Tibial nerve (tissue), 4 donors: ENCODE results near the gene SIX5. TPM values are rescaled to one million over a fixed set of nuclear protein-coding genes. Genes with fewer than 3 reads are reported as not detected.

Experiments used
- DNase-seq, 2 donors: peaks; one replicate each; pipeline ENCODE4 v3.0.0-alpha.2; 2019; ENCODE audit warnings: low spot score in 2 of 2
- H3K27ac ChIP-seq, 4 donors: fragments of 200-600 bp; sonication (generic) in 3 of 4; one replicate each; pipeline ENCODE4 v1.5.1; 2017 to 2019; ENCODE audit warnings: mild to moderate bottlenecking in 1 of 4
- H3K27me3 ChIP-seq, 2 donors: fragments of 200-600 bp; sonication (generic) in 1 of 2; one replicate each; pipeline versions ENCODE4 v1.5.1 to v1.6.0; 2017 to 2019
- H3K36me3 ChIP-seq, 3 donors: fragments of 200-600 bp; sonication (generic); one replicate each; pipeline ENCODE4 v1.5.1; 2018 to 2019
- H3K4me1 ChIP-seq, 4 donors: fragments of 200-600 bp; sonication (generic) in 3 of 4; one replicate each; pipeline ENCODE4 v1.5.1; 2017 to 2019
- H3K4me3 ChIP-seq, 4 donors: fragments of 200-600 bp; sonication (generic) in 3 of 4; one replicate each; pipeline ENCODE4 v1.5.1; 2017 to 2019; ENCODE audit warnings: mild to moderate bottlenecking in 1 of 4, moderate library complexity in 1 of 4
- H3K9me3 ChIP-seq, 4 donors: fragments of 200-600 bp; sonication (generic) in 3 of 4; one replicate each; pipeline ENCODE4 v1.5.1; 2017 to 2019
- CTCF ChIP-seq, 5 experiments: fragments of 200-600 bp in 3 of 5; fragments of 450-650 bp in 2 of 5; sonication (generic) in 3 of 5; IDR thresholded peaks; one replicate each; pipeline ENCODE4 v1.5.1; 2016 to 2019; ENCODE audit warnings: antibody characterized with exemption in 5 of 5, mild to moderate bottlenecking in 3 of 5, moderate library complexity in 2 of 5
- EP300 ChIP-seq, 2 donors: sonication (generic); formaldehyde crosslinking; IDR thresholded peaks; one replicate each; pipeline ENCODE4 v1.6.1; 2017; ENCODE audit warnings: antibody characterized with exemption in 2 of 2, mild to moderate bottlenecking in 1 of 2
- POLR2A ChIP-seq, 2 donors: fragments of 450-650 bp; IDR thresholded peaks; one replicate each; pipeline ENCODE4 v1.6.1; 2017; ENCODE audit warnings: antibody characterized with exemption in 2 of 2, mild to moderate bottlenecking in 2 of 2, moderate library complexity in 2 of 2
- WGBS, 2 donors: methylation state at CpG; one replicate each; pipeline ENCODE4 v1.1.5; 2018; 5-methylcytosine and 5-hydroxymethylcytosine counted together
- total RNA-seq, 4 donors: library from RNA; depleted of rRNA; stranded (reverse); fragments of >200 nt; gene quantifications; one replicate each; pipeline ENCODE4 v1.1.0, GENCODE V29; 2016

SIX5 gene
- total RNA-seq, 4 donors from 2014 or later: 21.0 to 31.0 (median 22.9) TPM

DNA sequence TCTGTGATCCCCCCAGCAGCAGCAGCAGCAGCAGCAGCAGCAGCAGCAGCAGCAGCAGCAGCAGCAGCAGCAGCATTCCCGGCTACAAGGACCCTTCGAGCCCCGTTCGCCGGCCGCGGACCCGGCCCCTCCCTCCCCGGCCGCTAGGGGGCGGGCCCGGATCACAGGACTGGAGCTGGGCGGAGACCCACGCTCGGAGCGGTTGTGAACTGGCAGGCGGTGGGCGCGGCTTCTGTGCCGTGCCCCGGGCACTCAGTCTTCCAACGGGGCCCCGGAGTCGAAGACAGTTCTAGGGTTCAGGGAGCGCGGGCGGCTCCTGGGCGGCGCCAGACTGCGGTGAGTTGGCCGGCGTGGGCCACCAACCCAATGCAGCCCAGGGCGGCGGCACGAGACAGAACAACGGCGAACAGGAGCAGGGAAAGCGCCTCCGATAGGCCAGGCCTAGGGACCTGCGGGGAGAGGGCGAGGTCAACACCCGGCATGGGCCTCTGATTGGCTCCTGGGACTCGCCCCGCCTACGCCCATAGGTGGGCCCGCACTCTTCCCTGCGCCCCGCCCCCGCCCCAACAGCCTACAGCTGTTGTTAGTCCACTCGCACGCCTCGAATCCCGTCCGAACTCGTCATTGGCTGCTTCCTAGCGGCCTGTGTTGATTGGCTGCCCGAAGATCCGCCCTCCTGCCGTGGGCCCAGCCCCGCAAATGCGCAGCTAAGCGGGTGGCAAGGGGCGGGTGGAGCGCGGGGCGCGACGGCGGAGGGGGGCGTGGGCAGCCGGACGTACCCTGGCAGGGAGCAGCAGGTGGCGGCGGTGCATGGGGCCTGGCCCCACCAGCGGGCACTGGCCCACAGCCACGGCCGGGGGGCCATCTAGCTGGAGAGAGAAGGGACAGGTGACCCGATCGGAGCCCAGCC, 1.4 kb upstream of the SIX5 start:
- 2 to 3% methylated on average over 12 to 36 of the region's 79 CpGs for WGBS, 2 donors
- peak; percentile 94 to 96 for DNase-seq
- H3K27ac ChIP-seq: peak overlapping the region; percentile 88 to 97 (median 94)
- H3K4me1 ChIP-seq: peaks cover 0 to 34% (median 24%) of the 10 kb centered on the region in 4 donors
- peak; percentile 94 to 99 (median 98) for TF ChIP-seq CTCF (IDR thresholded peaks at IDR 0.05)
- peak in 1 of 2 donors; percentile 73 for TF ChIP-seq POLR2A (IDR thresholded peaks at IDR 0.05)
- TF ChIP-seq EP300 (IDR thresholded peaks at IDR 0.05): peak; percentile 66 to 94
- peaks cover 0 to 34% (median 0%) of the 10 kb centered on the region in 3 donors for H3K36me3 ChIP-seq
- H3K4me3 ChIP-seq: peak overlapping the region; percentile 62 to 91 (median 83)
- no peaks in the 10 kb centered on the region for H3K9me3 ChIP-seq
- no peaks in the 10 kb centered on the region for H3K27me3 ChIP-seq

DNA sequence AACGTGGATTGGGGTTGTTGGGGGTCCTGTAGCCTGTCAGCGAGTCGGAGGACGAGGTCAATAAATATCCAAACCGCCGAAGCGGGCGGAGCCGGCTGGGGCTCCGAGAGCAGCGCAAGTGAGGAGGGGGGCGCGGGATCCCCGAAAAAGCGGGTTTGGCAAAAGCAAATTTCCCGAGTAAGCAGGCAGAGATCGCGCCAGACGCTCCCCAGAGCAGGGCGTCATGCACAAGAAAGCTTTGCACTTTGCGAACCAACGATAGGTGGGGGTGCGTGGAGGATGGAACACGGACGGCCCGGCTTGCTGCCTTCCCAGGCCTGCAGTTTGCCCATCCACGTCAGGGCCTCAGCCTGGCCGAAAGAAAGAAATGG, 754 bp upstream of the SIX5 start:
- peak overlapping the region; percentile 62 to 91 (median 83) for H3K4me3 ChIP-seq
- peak in 1 of 2 donors; percentile 48 for DNase-seq
- TF ChIP-seq CTCF (IDR thresholded peaks at IDR 0.05): no peak
- TF ChIP-seq EP300 (IDR thresholded peaks at IDR 0.05): no peak
- TF ChIP-seq POLR2A (IDR thresholded peaks at IDR 0.05): no peak
- 0 to 3% methylated on average over 16 to 28 of the region's 28 CpGs for WGBS, 2 donors
- H3K9me3 ChIP-seq: no peaks in the 10 kb centered on the region
- H3K27me3 ChIP-seq: no peaks in the 10 kb centered on the region
- H3K36me3 ChIP-seq: peaks cover 0 to 36% (median 0%) of the 10 kb centered on the region in 3 donors
- peaks cover 0 to 41% (median 28%) of the 10 kb centered on the region in 4 donors for H3K4me1 ChIP-seq
- peak overlapping the region; percentile 88 to 97 (median 94) for H3K27ac ChIP-seq

DNA sequence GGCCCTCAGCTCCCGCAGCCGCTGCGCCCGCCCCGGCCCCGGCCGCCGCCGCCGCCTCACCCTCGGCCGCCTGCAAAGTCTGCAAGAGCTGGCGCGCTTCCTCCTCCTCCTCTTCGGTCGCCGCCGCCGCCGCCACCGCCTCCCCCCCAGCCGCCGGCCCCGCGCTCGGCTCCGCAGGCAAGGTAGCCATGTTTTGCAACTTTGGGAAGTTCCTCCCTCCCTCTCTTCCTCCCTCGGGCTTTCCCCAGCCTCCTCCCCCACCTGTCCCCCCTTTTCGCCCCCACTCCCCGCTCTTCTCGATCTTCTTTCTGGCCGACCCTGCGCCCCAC, 433 bp downstream of the SIX5 start:
- Histone ChIP-seq H3K27ac (peak overlapping the region; percentile 91 to 99 (median 96)), H3K9me3 (no peaks in the 10 kb centered on the region), H3K27me3 (no peaks in the 10 kb centered on the region), H3K4me1 (peaks cover 0 to 52% (median 38%) of the 10 kb centered on the region in 4 donors), H3K4me3 (peak overlapping the region; percentile 54 to 91 (median 83)), H3K36me3 (peaks cover 0 to 27% (median 0%) of the 10 kb centered on the region in 3 donors)
- 0 to 2% methylated on average over 18 to 21 of the region's 33 CpGs for WGBS, 2 donors
- no peak for DNase-seq
- TF ChIP-seq POLR2A (IDR thresholded peaks at IDR 0.05) (no peak), CTCF (IDR thresholded peaks at IDR 0.05) (no peak), EP300 (IDR thresholded peaks at IDR 0.05) (no peak)

- Histone ChIP-seq H3K4me3 (peak overlapping the region; percentile 54 to 91 (median 83)), H3K9me3 (no peaks in the 10 kb centered on the region), H3K4me1 (peaks cover 0 to 56% (median 38%) of the 10 kb centered on the region in 4 donors), H3K27me3 (no peaks in the 10 kb centered on the region), H3K27ac (peak overlapping the region; percentile 91 to 99 (median 96)), H3K36me3 (peaks cover 0 to 26% (median 0%) of the 10 kb centered on the region in 3 donors)
- DNase-seq: peak in 1 of 2 donors; percentile 53
- WGBS, 2 donors: 0 to 1% methylated on average over 11 to 54 of the region's 102 CpGs
- TF ChIP-seq POLR2A (IDR thresholded peaks at IDR 0.05) (no peak), EP300 (IDR thresholded peaks at IDR 0.05) (peak in 1 of 2 donors; percentile 17), CTCF (IDR thresholded peaks at IDR 0.05) (peak in 2 of 5 experiments; percentile 12 to 21)
These were observed 984 bp downstream of the SIX5 start for GRCh38 chr19:45767881-45768654.
